Stimulated activated CD4-positive, alpha-beta T cell treated with anti-CD3 and anti-CD28 coated beads, Interleukin-1b, Interleukin-23, amount 100 ng/mL, for 48 hours (primary cell): ENCODE results near the gene AGAP1.

ENCODE experiments used
- DNase-seq: peaks from one replicate; pipeline ENCODE4 v3.0.0-alpha.2; 2020

AGAP1 gene

GRCh38 chr2:235612181-235612950 lies 118.5 kb downstream of the AGAP1 start:
- DNase-seq = no peak

- no peak for DNase-seq
These were observed 119.8 kb downstream of the AGAP1 start for GRCh38 chr2:235613649-235614048.

GRCh38 chr2:235614176-235614860 lies 120.5 kb downstream of the AGAP1 start:
- DNase-seq = no peak

DNA sequence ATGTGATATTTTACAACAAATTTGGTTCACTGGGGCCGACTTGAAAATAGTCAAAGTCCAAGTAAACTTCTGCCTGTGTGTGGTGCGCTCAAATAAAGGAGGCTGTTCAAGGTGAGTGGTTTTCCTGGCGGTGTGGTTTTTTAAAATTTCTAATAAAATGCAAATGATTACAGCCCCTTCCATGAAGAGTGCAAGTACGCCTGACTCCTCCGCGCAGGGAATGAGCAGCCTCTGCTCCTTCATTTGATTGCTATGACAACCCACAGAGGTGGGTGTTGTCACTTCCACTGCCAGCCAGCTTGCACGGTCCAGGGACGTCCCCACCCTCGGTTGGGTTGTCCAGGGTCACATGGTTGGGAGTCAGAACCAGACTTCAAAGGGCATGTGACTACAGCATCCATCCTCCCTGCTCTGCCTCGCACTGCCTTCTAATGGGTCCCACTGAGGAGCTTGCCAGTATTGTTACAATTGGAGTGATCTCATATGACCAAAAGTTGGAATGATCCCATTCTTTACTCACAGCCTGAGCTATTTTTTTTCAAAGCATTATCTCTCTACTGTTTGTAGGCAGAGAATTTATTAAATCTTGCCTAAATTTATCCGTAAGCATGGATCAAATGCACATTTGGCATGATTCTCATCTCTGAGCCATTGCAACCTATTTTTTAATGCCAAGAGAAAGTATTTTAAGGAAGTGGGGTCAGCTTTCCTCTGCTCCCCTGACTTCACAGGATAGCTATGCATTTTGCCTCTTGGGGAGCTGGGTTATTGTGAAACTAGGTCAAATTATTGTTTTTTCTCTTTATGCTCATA lies 121.3 kb downstream of the AGAP1 start:
- no peak for DNase-seq

DNA sequence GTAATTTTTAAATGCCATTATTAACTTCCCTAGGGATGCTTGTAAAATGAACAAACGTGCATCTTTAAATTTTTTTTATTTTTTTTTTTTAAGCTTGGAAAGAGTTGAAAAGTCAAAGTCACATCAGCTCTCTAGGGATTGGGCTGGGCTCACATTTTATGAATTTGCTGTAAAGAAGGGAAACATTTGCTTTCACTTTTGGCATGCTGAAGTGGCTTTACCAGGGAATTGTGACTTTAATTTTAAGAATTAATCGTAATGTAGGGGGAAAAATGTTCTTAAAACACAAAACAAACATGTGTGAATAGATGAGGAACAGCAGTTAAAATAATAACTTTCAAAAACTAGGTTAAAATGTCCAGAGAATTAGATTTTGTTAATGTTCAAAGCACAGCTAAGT lies 123.0 kb downstream of the AGAP1 start:
- no peak for DNase-seq

- DNase-seq = no peak
These were observed 124.2 kb downstream of the AGAP1 start for GRCh38 chr2:235618039-235618438.

- no peak for DNase-seq
These were observed 125.7 kb downstream of the AGAP1 start for GRCh38 chr2:235619544-235619943.

- no peak for DNase-seq
These were observed 127.9 kb downstream of the AGAP1 start for GRCh38 chr2:235621736-235622135.

DNA sequence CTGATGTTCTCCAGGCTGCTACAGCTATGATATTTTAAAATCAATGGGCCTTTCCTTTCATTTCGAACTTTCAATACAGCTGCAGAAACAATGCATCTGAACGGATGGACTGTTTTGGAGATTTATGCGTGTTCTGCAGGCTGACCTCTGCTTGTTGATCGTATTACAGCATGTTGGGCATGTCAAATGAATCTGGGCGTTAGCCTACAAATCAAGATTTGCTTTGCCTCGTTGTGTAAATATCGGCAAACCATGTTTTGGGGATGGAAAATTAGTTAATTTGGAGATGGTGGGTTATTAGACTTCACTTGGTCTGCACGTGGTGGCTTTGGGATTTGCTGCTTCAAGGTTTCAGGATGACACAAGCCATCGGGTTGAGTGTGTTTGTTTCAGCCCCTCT lies 129.3 kb downstream of the AGAP1 start:
- no peak for DNase-seq

GRCh38 chr2:235623752-235624151 lies 129.9 kb downstream of the AGAP1 start:
- no peak for DNase-seq

DNA sequence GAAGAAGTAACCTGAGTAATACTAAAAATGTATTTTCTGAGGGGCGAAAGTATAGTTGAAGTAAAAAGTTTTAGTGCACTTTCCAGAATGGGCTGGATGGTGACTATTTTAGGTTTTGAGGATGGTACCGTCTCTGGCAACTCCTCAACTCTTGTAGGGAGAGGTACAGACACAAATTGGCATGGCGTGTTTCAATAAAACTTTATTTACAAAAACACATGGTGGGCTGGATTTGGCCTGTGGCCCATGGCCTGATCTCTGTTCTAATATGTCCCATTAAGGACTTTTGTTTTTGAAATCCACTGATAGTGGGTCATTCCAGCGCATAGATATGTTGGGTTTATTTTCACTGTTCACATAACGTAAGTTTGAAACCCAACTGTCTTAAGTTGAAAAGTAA lies 132.8 kb downstream of the AGAP1 start:
- DNase-seq = no peak

DNA sequence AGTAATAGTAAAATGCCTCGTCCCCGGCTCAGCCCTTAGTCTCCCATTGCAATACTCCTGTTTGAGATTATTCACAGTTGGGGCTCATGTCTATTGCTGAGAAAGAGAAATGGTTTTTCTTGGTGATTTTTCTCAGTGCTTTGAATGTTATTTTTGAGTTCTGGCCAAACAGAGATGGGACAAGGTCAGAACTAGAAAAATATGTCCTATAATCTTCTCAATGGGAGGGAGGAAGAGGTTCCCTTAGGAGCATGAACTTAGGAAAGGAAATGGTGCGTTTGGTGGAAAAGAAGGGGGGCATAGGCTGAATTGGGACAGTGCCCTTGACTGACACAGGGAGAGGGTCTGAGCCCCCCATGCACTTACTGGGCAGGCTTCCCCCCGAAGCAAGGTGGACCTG lies 133.8 kb downstream of the AGAP1 start:
- no peak for DNase-seq

DNA sequence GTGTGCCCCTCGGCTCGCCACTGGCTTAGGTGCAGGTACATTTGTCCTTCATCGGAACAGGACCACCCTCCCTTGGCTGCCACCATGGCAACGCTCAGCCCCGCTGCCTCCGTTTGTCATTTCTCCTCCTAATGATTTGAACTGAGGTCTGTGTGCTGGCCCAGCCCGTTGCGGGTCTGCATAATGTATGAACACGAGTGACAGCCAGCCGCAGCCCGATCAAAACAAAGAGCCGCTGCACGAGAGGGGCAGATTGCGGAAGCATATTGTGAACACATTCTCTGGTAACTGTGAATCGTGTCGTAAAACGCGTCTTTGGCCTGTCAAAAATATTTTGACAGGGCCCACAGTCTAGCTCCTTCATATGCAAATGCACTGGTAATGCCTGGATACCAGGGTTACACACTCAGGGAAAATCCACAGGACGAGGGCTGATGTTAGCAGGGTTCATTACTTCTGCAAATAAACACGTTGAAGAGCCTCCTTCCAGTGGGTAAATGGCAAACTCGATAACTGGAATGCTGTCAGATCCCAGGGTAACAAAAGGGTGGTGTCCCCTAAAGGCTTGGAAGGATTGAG lies 137.0 kb downstream of the AGAP1 start:
- no peak for DNase-seq

- DNase-seq = no peak
These were observed 140.8 kb downstream of the AGAP1 start for GRCh38 chr2:235634435-235635158.

- no peak for DNase-seq
These were observed 142.7 kb downstream of the AGAP1 start for GRCh38 chr2:235636546-235636945.

GRCh38 chr2:235637896-235638295 lies 144.1 kb downstream of the AGAP1 start:
- no peak for DNase-seq

GRCh38 chr2:235638541-235639427 lies 144.9 kb downstream of the AGAP1 start:
- no peak for DNase-seq

- DNase-seq = no peak
These were observed 145.6 kb downstream of the AGAP1 start for GRCh38 chr2:235639428-235639773.

GRCh38 chr2:235639885-235640284 lies 146.0 kb downstream of the AGAP1 start:
- DNase-seq = no peak

DNA sequence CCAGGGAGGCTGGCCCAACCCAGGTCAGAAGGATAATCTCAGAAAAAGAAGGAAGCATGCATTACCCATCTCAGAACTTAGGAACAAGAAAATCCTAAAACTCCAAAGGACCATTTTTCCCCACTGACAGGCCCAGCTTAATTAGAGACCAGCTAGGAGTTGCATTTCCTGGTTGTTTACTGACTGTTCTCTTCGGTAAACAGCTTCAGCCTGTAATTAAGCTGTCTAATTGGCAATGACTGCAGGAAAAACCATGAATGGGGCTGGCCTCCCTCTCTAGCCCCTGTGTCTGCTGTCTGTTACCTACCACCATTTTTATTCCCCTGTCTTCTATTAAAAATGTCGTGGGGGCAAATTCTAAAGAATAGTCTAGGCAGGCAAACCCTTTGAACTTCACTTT lies 146.5 kb downstream of the AGAP1 start:
- DNase-seq = no peak

DNA sequence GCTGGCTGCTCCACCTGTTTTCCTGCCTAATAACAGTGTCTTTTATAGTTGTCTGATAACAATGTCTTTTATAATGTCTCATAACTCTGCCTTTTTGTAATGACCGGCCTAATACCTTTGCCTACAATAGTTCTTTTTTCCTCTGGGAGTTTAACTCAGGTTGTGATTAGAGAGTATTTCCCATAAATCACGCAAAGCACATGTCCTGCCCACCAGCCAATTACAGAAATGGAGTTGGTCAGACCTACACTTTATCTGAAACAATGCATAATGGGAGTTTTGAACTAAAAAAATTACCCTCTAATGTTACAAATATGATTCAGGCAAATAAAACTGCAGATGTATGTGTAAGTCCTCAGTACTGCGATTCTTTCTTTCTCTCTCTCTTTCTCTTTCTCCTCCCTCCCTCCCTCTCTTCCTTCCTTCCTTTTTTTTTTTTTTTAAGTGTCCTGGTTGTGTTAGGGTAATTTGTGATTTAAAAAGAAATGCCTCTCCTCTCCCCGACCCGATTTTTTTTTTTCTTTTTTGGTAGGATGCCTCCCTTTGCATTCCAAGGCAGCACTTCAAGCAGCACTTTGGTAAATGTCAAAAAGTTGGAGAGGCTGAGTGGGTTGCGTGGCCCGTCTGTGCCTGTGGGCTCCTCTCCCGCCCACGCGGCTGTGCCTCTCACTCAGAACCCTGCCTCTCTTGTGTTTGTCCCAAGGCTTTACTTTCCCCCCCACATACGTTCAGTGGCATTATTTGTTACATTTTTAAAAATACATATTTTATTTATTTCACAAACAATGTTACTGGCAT lies 147.3 kb downstream of the AGAP1 start:
- DNase-seq = no peak
